Bronchus fibroblast of lung (primary cell): Measurements from ENCODE around the gene TRAPPC2B. TPM values are rescaled to one million over a fixed set of nuclear protein-coding genes. Genes with fewer than 3 reads are reported as not detected.

Experiments
- total RNA-seq: library from RNA; depleted of rRNA; stranded (reverse); fragments of >200 nt; gene quantifications from 2 replicates; pipeline ENCODE4 v1.2.3, GENCODE V29; 2015

TRAPPC2B gene
- 15.3 and 16.9 TPM in 2 replicates for total RNA-seq

DNA sequence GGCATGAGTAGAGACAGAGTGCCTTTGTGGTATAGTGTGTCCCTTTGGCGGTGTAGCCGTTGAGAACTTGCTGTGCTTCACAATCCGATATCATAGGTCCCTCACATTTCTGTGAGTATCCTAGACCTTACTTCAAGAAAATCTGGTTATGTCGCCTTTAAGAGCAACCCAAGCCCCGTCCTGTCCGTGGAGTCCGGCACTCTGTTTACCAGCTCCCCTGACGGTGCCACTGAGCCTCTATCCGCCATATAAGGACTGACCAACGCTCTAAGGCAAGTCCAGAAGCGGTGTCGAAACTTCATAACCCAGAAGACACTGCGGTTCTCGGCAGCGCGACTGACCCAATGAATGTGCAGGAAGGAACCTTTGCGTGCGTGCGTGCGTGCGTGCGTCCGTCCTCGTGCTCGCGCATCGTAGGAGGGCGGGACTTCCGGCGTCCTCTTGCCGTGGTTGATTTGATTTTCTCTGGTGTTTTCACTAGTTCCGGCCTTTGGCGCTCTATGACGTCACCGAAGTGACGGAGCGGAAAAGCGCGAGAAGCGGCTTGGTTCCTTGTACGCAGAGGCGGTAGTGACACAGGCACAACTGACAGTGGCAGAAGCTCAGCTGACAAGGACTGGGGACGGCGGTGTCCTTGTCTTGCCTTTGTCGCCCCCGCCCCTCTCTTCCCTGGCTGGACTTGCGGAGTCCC, at the start of gene TRAPPC2B, which contains the start of gene ZNF547:
TSS of gene TRAPPC2B (plus strand) at position 555 of the 691 bp plus-strand sequence. CDS start 1,283 bp downstream, outside the sequence.
TSS of gene ZNF547 (plus strand) at position 555 of the 691 bp plus-strand sequence. CDS start 5,005 bp downstream, outside the sequence.

DNA sequence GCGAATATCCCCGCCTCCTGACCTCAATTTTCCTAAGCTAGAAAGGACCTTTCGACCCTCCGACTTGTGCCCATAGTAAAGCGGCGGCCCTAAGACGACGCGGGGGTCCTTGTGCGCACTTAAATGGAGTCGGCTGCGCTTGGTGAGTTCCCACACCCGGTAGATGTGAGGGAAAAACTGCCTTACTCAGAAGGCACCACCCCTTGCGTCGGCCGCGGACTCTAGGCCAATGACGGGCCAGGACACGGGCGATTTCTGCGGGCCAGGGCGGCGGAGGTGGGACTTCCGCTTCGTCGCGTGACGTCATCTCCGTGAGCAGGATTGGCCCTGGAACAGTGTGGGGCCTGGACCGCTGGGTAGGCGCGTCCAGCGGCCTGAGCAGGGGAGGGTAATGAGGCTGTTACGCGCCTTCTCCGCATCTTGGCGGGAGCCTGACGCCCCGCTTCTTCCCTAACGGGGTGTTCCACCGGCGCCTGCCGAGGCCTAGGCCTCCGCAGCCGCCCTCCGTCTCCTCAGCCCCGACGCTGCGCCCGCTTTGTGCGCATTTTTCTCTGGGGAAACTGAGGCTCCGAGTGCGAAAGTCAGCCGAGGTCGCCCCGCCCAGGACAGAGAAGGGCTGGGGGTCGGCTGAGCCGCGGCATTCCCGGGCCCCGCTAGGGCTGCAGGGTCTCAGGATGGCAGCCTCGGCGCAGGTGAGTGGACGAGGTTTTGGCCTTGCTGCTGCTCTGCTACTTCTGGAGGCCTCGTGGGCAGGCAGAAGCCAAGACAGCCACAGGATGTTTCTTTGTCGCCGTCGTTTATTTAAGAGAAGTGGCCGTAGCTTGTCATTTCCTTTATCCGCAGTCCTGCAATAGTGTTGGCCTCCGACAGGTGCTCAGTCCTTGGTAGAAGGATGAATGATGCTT, 42.9 kb upstream of the TRAPPC2B start, which contains the start of gene ZNF543:
TSS of gene ZNF543 (plus strand) at position 293 of the 905 bp plus-strand sequence. CDS start at position 675, 382 bp downstream.

DNA sequence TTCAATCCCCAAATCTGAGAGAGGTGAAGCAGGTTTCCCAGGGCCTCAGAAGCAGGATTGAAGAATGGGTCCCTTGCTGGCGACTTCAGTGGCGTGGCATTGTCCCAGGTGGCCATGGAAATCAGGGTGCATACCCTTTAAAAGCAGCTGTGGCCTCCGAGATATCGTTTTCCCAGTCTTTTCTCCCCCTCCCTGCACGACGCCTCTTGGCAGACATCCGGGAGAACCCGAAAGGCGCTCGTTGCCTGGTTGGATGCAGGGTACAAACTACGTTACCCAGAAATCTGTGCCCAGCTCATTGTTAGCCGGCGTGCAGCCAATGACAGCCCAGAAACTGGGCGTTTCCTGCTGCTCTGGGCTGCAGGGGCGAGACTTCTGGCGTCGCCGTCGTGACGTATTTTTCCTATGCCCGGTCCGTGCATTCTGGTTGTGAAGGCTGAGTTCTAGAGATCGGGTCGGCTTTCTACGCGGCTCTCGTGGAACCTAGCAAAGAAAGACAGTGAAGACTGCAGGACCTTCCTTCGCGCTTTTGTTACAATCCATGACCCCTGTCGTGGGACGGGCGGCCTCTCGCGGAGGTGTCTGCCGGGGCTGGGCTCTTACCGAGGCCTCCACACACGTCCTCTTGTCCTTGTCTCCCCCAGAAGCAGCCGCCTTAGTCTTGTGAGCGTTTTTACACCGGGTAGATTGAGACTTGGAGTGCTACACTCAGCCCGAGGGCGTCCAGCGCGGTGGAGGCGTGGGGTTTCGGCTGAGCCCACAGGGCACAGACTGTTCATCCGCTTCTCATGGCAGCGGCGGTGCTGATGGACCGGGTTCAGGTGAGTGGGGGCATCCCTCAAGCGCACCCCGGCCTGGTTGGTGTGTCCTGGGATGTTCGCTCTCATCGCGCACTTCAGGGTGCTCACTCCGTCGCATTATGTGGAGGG, 12.2 kb upstream of the TRAPPC2B start, which contains the start of gene ZNF304:
TSS of gene ZNF304 (plus strand) at position 395 of the 929 bp plus-strand sequence. CDS start at position 789, 394 bp downstream.

DNA sequence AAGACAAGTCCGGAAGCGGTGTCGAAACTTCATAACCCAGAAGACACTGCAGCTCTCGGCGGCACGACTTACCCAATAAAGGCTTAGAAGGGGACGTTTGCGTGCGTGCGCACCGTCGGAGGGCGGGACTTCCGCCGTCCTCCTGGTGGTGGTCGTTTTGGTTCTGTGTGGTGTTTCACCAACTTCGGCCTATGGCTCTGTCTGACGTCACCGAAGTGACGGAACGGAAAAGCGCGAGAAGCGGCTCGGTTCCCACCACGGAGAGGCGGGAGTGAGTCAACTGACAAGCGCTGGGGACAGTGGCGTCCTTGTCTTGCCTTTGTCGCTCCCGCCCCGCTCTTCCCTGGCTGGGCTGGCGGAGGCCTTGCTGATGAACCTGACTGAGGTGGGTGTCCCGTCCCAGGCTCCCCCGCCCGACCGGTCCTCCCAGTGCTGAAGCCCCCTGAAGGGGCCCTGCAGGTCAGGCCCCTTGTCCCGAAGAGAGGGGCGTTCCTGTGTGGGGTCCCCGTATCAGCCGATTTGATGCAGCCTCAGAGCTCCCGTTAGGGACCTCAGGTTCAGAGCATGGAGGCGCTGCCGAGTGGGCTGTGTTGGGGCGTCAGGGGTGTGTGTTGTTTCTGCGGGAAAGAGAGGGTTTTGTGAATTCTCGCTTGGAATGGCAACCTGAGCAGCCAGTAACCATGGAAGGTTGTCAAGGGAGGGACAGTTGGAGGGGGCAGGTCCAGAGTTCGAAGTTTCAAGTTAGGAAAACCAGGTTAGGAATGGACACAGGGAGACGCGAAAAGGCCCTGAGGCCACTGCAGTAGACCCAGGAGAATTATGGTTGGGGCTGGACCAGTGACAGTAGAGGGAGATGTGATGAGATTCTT, 26.6 kb downstream of the TRAPPC2B start, which contains the start of gene ZNF548:
TSS of gene ZNF548 (plus strand) at position 125 of the 869 bp plus-strand sequence. CDS start at position 371, 246 bp downstream.

DNA sequence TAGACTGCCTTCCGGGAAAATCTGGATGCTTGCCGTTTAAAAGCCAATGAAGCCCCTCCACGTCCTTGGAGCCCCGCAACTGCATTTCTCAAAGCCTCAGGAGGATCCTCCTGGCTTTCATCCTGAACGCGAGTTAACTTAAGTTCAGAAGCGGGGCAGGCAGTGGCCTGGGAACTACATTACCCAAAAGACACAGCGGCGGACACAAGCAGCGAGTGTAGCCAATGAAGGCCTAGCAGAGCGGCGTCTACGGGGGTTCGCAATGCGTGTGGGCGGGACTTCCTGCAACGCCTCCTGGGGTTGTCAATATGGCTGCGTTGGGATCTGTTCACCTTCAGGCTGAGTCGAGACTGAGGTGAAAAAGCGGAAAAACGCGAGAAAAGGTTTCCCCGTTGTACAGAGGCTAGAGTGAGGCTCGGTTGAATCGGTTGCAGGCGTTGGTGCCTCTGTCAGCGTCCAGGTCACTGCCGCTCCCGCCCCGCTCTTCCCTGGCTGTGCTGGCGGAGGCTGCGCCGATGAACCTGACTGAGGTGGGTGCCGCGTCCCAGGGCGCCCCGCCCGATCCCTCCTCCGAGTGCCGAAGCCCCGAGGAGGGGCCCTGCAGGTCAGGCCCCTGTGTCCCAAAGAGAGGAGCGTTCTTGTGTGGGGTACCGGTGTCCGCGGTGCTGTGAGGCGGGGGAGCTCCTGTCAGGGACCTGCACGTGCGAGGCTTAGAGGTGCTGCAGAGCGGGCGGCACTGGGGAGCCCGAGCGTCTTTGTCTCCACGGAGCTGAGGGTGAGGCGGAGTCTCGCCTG, 47.7 kb downstream of the TRAPPC2B start, which contains the start of gene ZNF17:
TSS of gene ZNF17 (plus strand) at position 285 of the 795 bp plus-strand sequence. CDS start 2,455 bp downstream, outside the sequence.

Other genes with a start within 250 kb of the TRAPPC2B start
- not detected in 2 replicates for gene USP29, start 243.6 kb upstream of the TRAPPC2B start, total RNA-seq
- not detected in 2 replicates for gene ZIM3, start 218.3 kb upstream of the TRAPPC2B start, total RNA-seq
- gene DUXA, start 196.1 kb upstream of the TRAPPC2B start, total RNA-seq: not detected in 2 replicates
- 8.3 and 9.8 TPM in 2 replicates for gene ZNF264, start 172.1 kb upstream of the TRAPPC2B start, total RNA-seq
- gene AURKC, start 132.5 kb upstream of the TRAPPC2B start, total RNA-seq: 0.84 and 1.5 TPM in 2 replicates
- gene ZNF805, start 122.9 kb upstream of the TRAPPC2B start, total RNA-seq: 4.5 and 5.2 TPM in 2 replicates
- gene ZNF460, start 83.1 kb upstream of the TRAPPC2B start, total RNA-seq: 10.3 and 13.4 TPM in 2 replicates
- gene ZNF543, start 43.1 kb upstream of the TRAPPC2B start, total RNA-seq: 3.6 and 3.7 TPM in 2 replicates
- 4.9 TPM in 2 replicates for gene ZNF304, start 12.3 kb upstream of the TRAPPC2B start, total RNA-seq
- gene ZNF547, start within 50 bp of the TRAPPC2B start, total RNA-seq: 0.59 and 1.2 TPM in 2 replicates
- 7.1 and 9.1 TPM in 2 replicates for gene ZNF548, start 26.3 kb downstream of the TRAPPC2B start, total RNA-seq
- 3.4 and 4.7 TPM in 2 replicates for gene ZNF17, start 47.6 kb downstream of the TRAPPC2B start, total RNA-seq
- gene ZNF749, start 71.8 kb downstream of the TRAPPC2B start, total RNA-seq: 9.4 and 12.6 TPM in 2 replicates
- 0.15 TPM in 1 of 2 replicates, not detected in the other for gene VN1R1, start 93.6 kb downstream of the TRAPPC2B start, total RNA-seq
- gene ZNF772, start 114.0 kb downstream of the TRAPPC2B start, total RNA-seq: 8.2 TPM in 2 replicates
- gene ZNF419, start 124.2 kb downstream of the TRAPPC2B start, total RNA-seq: 7.7 and 15.5 TPM in 2 replicates
- gene ZNF773, start 136.4 kb downstream of the TRAPPC2B start, total RNA-seq: 11.6 and 12.4 TPM in 2 replicates
- 2.5 and 3.9 TPM in 2 replicates for gene ZNF549, start 163.8 kb downstream of the TRAPPC2B start, total RNA-seq
- gene ZNF550, start 196.3 kb downstream of the TRAPPC2B start, total RNA-seq: 3.6 and 4.9 TPM in 2 replicates
- 2.7 TPM in 2 replicates for gene ZNF416, start 215.4 kb downstream of the TRAPPC2B start, total RNA-seq
- 4.2 and 4.7 TPM in 2 replicates for gene ZIK1, start 220.6 kb downstream of the TRAPPC2B start, total RNA-seq
- 5.8 and 9.1 TPM in 2 replicates for gene ZNF530, start 236.3 kb downstream of the TRAPPC2B start, total RNA-seq